ENCODE data around the gene GALNT16.
A peak's percentile ranks its signal among the peaks of the same experiment; 100 is the strongest.

Gene GALNT16

GRCh38 chr14:69241577-69241976 lies 18.4 kb upstream of the GALNT16 start:
- no peak overlapping the region for H3K27ac ChIP-seq (ENCODE audit: insufficient read depth in 1 of 2, low read depth in 1 of 2, low read length in 2 of 2, poor library complexity in 1 of 2, severe bottlenecking in 2 of 2)
- no peaks in the 10 kb centered on the region for H3K4me1 ChIP-seq (ENCODE audit: control extremely low read depth in 1 of 4, control insufficient read depth in 4 of 4, insufficient read depth in 4 of 4, low read length in 3 of 4)
- peaks cover 14 to 50% (median 35%) of the 10 kb centered on the region in 4 experiments for H3K36me3 ChIP-seq (ENCODE audit: control insufficient read depth in 4 of 4, insufficient read depth in 4 of 4, low read length in 3 of 4)
- no peak overlapping the region for H3K4me3 ChIP-seq (ENCODE audit: control insufficient read depth in 1 of 7, extremely low read depth in 1 of 7, insufficient read depth in 4 of 7, low read depth in 2 of 7, low read length in 6 of 7)
- CTCF ChIA-PET = interaction anchor here (0.6 to 4.8 kb wide), 14 partner anchors 14 to 331 kb away, joined by 3 to 29 read pairs (median 4); no protein-coding TSS in a partner anchor
- no peak for DNase-seq
- H3K27me3 ChIP-seq (replicated peaks in 2 of 5; ENCODE audit: control insufficient read depth in 4 of 5, insufficient read depth in 5 of 5, low read length in 4 of 5) = no peaks in the 10 kb centered on the region
- H3K9me3 ChIP-seq (ENCODE audit: control extremely low read depth in 1 of 5, control insufficient read depth in 4 of 5, insufficient read depth in 2 of 5, low read depth in 1 of 5, low read length in 4 of 5) = no peaks in the 10 kb centered on the region
- POLR2A ChIA-PET = no interaction called here
- no CpG with 5 or more reads among the region's 2 CpGs for WGBS (ENCODE audit: insufficient coverage)

DNA sequence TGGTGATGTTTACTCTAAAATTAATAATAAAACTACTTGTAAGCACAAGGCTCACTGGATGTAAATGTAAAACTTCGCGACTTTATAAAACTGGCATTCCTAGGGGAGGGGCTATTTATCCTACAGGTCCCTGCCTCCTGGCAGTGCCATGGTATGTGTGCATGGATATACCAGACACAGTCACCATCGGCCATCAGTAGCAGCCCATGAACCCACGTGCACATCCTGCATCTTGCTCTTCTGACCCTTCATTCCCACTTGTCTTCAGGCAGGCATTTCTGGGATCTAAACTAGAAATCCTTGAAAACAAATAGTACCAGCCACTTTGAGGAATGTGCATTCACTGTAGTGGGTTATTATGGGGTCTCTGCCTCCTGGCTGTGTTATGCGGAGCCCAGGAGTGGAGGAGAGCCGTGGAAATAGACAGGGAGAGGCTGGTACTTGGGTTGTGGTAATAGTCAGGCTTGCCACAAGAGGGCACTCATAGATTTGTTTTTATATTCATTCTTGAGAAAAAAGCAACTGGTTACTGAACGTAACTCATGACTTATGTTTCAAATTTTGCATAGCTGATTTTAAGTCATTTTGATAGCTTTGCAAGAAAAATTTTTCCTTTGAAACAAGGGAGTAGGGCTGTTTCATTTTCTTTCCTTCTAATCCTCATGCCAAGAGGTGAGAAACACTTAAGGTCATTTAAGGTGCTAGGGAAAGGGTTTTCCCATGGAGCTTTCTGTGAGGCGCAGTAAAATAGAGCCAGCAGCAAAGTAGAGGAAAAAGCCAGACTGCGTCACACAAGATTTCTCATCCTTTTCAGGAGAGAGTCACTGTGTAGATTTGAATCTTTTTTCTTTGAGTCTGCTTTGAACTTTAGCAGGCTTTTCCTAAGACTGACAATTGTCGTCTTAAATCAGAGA lies 17.4 kb upstream of the GALNT16 start:
- H3K4me3 ChIP-seq (ENCODE audit: control insufficient read depth in 1 of 7, extremely low read depth in 1 of 7, insufficient read depth in 4 of 7, low read depth in 2 of 7, low read length in 6 of 7) = no peak overlapping the region
- ChIA-PET CTCF (interaction anchor here (0.6 to 4.8 kb wide), 23 partner anchors 8 to 332 kb away, joined by 3 to 29 read pairs (median 4); partner anchors contain the start of gene CCDC177), POLR2A (no interaction called here)
- DNase-seq = peak; percentile 58 to 77 (median 72)
- H3K27me3 ChIP-seq (replicated peaks in 2 of 5; ENCODE audit: control insufficient read depth in 4 of 5, insufficient read depth in 5 of 5, low read length in 4 of 5) = no peaks in the 10 kb centered on the region
- no peaks in the 10 kb centered on the region for H3K9me3 ChIP-seq (ENCODE audit: control extremely low read depth in 1 of 5, control insufficient read depth in 4 of 5, insufficient read depth in 2 of 5, low read depth in 1 of 5, low read length in 4 of 5)
- no peaks in the 10 kb centered on the region for H3K4me1 ChIP-seq (ENCODE audit: control extremely low read depth in 1 of 4, control insufficient read depth in 4 of 4, insufficient read depth in 4 of 4, low read length in 3 of 4)
- peaks cover 12 to 40% (median 25%) of the 10 kb centered on the region in 4 experiments for H3K36me3 ChIP-seq (ENCODE audit: control insufficient read depth in 4 of 4, insufficient read depth in 4 of 4, low read length in 3 of 4)
- WGBS (ENCODE audit: insufficient coverage) = 85% methylated on average over 8 of the region's 10 CpGs
- H3K27ac ChIP-seq (ENCODE audit: insufficient read depth in 1 of 2, low read depth in 1 of 2, low read length in 2 of 2, poor library complexity in 1 of 2, severe bottlenecking in 2 of 2) = no peak overlapping the region

GRCh38 chr14:69244946-69245345 lies 15.0 kb upstream of the GALNT16 start:
- no peak for DNase-seq
- Histone ChIP-seq H3K9me3 (ENCODE audit: control extremely low read depth in 1 of 5, control insufficient read depth in 4 of 5, insufficient read depth in 2 of 5, low read depth in 1 of 5, low read length in 4 of 5) (no peaks in the 10 kb centered on the region), H3K27ac (ENCODE audit: insufficient read depth in 1 of 2, low read depth in 1 of 2, low read length in 2 of 2, poor library complexity in 1 of 2, severe bottlenecking in 2 of 2) (no peak overlapping the region), H3K36me3 (ENCODE audit: control insufficient read depth in 4 of 4, insufficient read depth in 4 of 4, low read length in 3 of 4) (peaks cover 5 to 22% (median 13%) of the 10 kb centered on the region in 4 experiments), H3K4me1 (ENCODE audit: control extremely low read depth in 1 of 4, control insufficient read depth in 4 of 4, insufficient read depth in 4 of 4, low read length in 3 of 4) (no peaks in the 10 kb centered on the region), H3K4me3 (ENCODE audit: control insufficient read depth in 1 of 7, extremely low read depth in 1 of 7, insufficient read depth in 4 of 7, low read depth in 2 of 7, low read length in 6 of 7) (no peak overlapping the region), H3K27me3 (replicated peaks in 2 of 5; ENCODE audit: control insufficient read depth in 4 of 5, insufficient read depth in 5 of 5, low read length in 4 of 5) (no peaks in the 10 kb centered on the region)
- CTCF ChIA-PET = interaction anchor here (1.2 to 1.3 kb wide), 2 partner anchors 9 to 215 kb away, joined by 4 to 6 read pairs; no protein-coding TSS in a partner anchor
- WGBS (ENCODE audit: insufficient coverage) = 97% methylated on average over 3 of the region's 3 CpGs
- POLR2A ChIA-PET = no interaction called here

DNA sequence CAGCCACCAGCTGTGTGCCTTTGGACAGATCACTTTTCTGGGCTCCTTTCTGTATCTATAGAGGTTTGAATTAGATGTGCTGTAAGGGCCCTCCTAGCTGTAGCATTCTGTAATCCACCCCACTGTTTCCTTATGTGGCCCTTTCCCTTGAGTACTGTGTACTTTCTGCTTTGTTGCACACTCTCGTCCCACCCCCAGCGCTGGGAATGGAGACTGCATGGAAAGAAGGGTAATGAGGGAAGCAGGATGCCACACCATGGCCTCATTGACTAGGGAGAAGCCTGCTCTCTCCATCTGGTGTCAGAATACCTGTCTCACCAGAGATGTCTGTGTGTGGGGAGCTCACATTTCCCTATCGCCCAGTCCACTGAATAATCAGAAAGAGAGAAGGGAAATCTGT lies 13.6 kb upstream of the GALNT16 start:
- peaks cover 4 to 10% (median 5%) of the 10 kb centered on the region in 4 experiments for H3K36me3 ChIP-seq (ENCODE audit: control insufficient read depth in 4 of 4, insufficient read depth in 4 of 4, low read length in 3 of 4)
- POLR2A ChIA-PET = no interaction called here
- DNase-seq = no peak
- no peaks in the 10 kb centered on the region for H3K9me3 ChIP-seq (ENCODE audit: control extremely low read depth in 1 of 5, control insufficient read depth in 4 of 5, insufficient read depth in 2 of 5, low read depth in 1 of 5, low read length in 4 of 5)
- no peaks in the 10 kb centered on the region for H3K4me1 ChIP-seq (ENCODE audit: control extremely low read depth in 1 of 4, control insufficient read depth in 4 of 4, insufficient read depth in 4 of 4, low read length in 3 of 4)
- 100% methylated on average over 3 of the region's 3 CpGs for WGBS (ENCODE audit: insufficient coverage)
- H3K4me3 ChIP-seq (ENCODE audit: control insufficient read depth in 1 of 7, extremely low read depth in 1 of 7, insufficient read depth in 4 of 7, low read depth in 2 of 7, low read length in 6 of 7) = no peak overlapping the region
- H3K27ac ChIP-seq (ENCODE audit: insufficient read depth in 1 of 2, low read depth in 1 of 2, low read length in 2 of 2, poor library complexity in 1 of 2, severe bottlenecking in 2 of 2) = no peak overlapping the region
- CTCF ChIA-PET = interaction anchor here (1.1 to 1.5 kb wide), 2 partner anchors 14 to 214 kb away, joined by 3 to 4 read pairs; no protein-coding TSS in a partner anchor
- no peaks in the 10 kb centered on the region for H3K27me3 ChIP-seq (replicated peaks in 2 of 5; ENCODE audit: control insufficient read depth in 4 of 5, insufficient read depth in 5 of 5, low read length in 4 of 5)

GRCh38 chr14:69247676-69248440 lies 12.1 kb upstream of the GALNT16 start:
- DNase-seq = no peak
- H3K27ac ChIP-seq (ENCODE audit: insufficient read depth in 1 of 2, low read depth in 1 of 2, low read length in 2 of 2, poor library complexity in 1 of 2, severe bottlenecking in 2 of 2) = no peak overlapping the region
- H3K4me1 ChIP-seq (ENCODE audit: control extremely low read depth in 1 of 4, control insufficient read depth in 4 of 4, insufficient read depth in 4 of 4, low read length in 3 of 4) = no peaks in the 10 kb centered on the region
- H3K36me3 ChIP-seq (ENCODE audit: control insufficient read depth in 4 of 4, insufficient read depth in 4 of 4, low read length in 3 of 4) = no peaks in the 10 kb centered on the region
- peaks cover 0 to 1% (median 0%) of the 10 kb centered on the region in 5 experiments for H3K27me3 ChIP-seq (replicated peaks in 2 of 5; ENCODE audit: control insufficient read depth in 4 of 5, insufficient read depth in 5 of 5, low read length in 4 of 5)
- WGBS (ENCODE audit: insufficient coverage) = 100% methylated on average over 1 of the region's 3 CpGs
- H3K9me3 ChIP-seq (ENCODE audit: control extremely low read depth in 1 of 5, control insufficient read depth in 4 of 5, insufficient read depth in 2 of 5, low read depth in 1 of 5, low read length in 4 of 5) = no peaks in the 10 kb centered on the region
- ChIA-PET CTCF (interaction anchor here (0.5 to 1.2 kb wide), 4 partner anchors 21 to 211 kb away, joined by 3 read pairs; no protein-coding TSS in a partner anchor), POLR2A (no interaction called here)
- H3K4me3 ChIP-seq (ENCODE audit: control insufficient read depth in 1 of 7, extremely low read depth in 1 of 7, insufficient read depth in 4 of 7, low read depth in 2 of 7, low read length in 6 of 7) = no peak overlapping the region

DNA sequence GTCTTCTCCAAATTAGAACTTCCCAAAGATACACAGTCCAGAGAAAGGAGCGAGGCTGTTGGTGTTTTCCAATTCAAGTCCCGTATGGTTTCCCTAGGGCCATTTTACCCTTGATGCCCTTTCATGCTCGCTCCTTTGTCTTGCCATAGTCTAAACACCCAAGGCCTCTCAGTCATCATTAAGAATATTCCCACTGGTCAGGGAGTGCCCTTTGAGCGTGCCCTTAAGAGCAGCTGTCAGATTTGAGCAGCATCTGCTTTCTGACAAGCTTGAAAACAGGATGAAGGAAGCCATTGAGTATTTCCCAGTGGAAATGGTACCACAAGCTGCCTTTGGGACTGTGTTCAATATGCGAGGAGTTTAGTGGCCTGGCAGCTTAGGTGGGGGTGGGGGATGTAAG lies 10.4 kb upstream of the GALNT16 start:
- Histone ChIP-seq H3K9me3 (ENCODE audit: control extremely low read depth in 1 of 5, control insufficient read depth in 4 of 5, insufficient read depth in 2 of 5, low read depth in 1 of 5, low read length in 4 of 5) (no peaks in the 10 kb centered on the region), H3K27me3 (replicated peaks in 2 of 5; ENCODE audit: control insufficient read depth in 4 of 5, insufficient read depth in 5 of 5, low read length in 4 of 5) (peaks cover 0 to 5% (median 2%) of the 10 kb centered on the region in 5 experiments), H3K36me3 (ENCODE audit: control insufficient read depth in 4 of 4, insufficient read depth in 4 of 4, low read length in 3 of 4) (no peaks in the 10 kb centered on the region), H3K4me3 (ENCODE audit: control insufficient read depth in 1 of 7, extremely low read depth in 1 of 7, insufficient read depth in 4 of 7, low read depth in 2 of 7, low read length in 6 of 7) (no peak overlapping the region), H3K4me1 (ENCODE audit: control extremely low read depth in 1 of 4, control insufficient read depth in 4 of 4, insufficient read depth in 4 of 4, low read length in 3 of 4) (no peaks in the 10 kb centered on the region), H3K27ac (ENCODE audit: insufficient read depth in 1 of 2, low read depth in 1 of 2, low read length in 2 of 2, poor library complexity in 1 of 2, severe bottlenecking in 2 of 2) (no peak overlapping the region)
- no peak for DNase-seq
- CTCF ChIA-PET = no interaction called here
- WGBS (ENCODE audit: insufficient coverage) = 100% methylated on average over 2 of the region's 5 CpGs
- POLR2A ChIA-PET = no interaction called here
